ENCODE measurements around the gene LGALS7.

The LGALS7 gene

GRCh38 chr19:38721496-38721895 lies 51.8 kb downstream of the LGALS7 start:
- H3K36me3 ChIP-seq (ENCODE audit: insufficient read depth, low read length): peaks cover 71% of the 10 kb centered on the region
- no peaks in the 10 kb centered on the region for H3K27me3 ChIP-seq (ENCODE audit: insufficient read depth, low read length)
- no peaks in the 10 kb centered on the region for H4K20me1 ChIP-seq (ENCODE audit: insufficient read depth, low read length)
- no peaks in the 10 kb centered on the region for H3K4me1 ChIP-seq (ENCODE audit: insufficient read depth, low read length, severe bottlenecking)
- H3K4me3 ChIP-seq (ENCODE audit: low read depth, low read length, poor library complexity, severe bottlenecking): no peak overlapping the region
- no peaks in the 10 kb centered on the region for H3F3A ChIP-seq (ENCODE audit: insufficient read depth, low read length)
- H3K27ac ChIP-seq (ENCODE audit: low read depth, low read length, poor library complexity, severe bottlenecking): no peak overlapping the region
- H3K9me3 ChIP-seq (ENCODE audit: low read length): no peaks in the 10 kb centered on the region
- H3K9me2 ChIP-seq (ENCODE audit: low read depth, low read length): no peaks in the 10 kb centered on the region
- H3K79me2 ChIP-seq (ENCODE audit: insufficient read depth, low read length): no peaks in the 10 kb centered on the region
- no peak for TF ChIP-seq CTCF (IDR thresholded peaks at IDR 0.05; ENCODE audit: low read length)
- TF ChIP-seq EZH2 (IDR thresholded peaks at IDR 0.05; ENCODE audit: borderline replicate concordance, low read length): no peak
- no peak overlapping the region for H2AFZ ChIP-seq (ENCODE audit: low read length)
- no peak overlapping the region for H3K4me2 ChIP-seq (ENCODE audit: low read length)
- no peak overlapping the region for H3K9ac ChIP-seq (ENCODE audit: low read length)

Measured in OCI-LY1 (cell line).